Ammon's horn (tissue), 1 donor: ENCODE data around the gene TMEM187.

Source experiments
- DNase-seq: peaks from one replicate; pipeline ENCODE4 v3.0.0-alpha.2; 2016; ENCODE audit warnings: low spot score

TMEM187 gene

GRCh38 chrX:153972368-153973126 lies at the start of gene TMEM187:
Gene TMEM187 (plus strand): TSS chrX:153972754. CDS start chrX:153982063, 9,309 bp downstream.
- DNase-seq = peak; percentile 84

- DNase-seq = peak; percentile 69
These were observed 49.4 kb upstream of the TMEM187 start for GRCh38 chrX:153922932-153923857.

GRCh38 chrX:153924149-153924861 lies 48.2 kb upstream of the TMEM187 start:
- DNase-seq = peak; percentile 54

- DNase-seq = no peak
These were observed 47.2 kb upstream of the TMEM187 start for GRCh38 chrX:153925387-153925738.

GRCh38 chrX:153925739-153926551 lies 46.6 kb upstream of the TMEM187 start, which contains the start of gene ARHGAP4:
Gene ARHGAP4 (minus strand): TSS chrX:153926264. CDS start chrX:153926202, 62 bp downstream.
- DNase-seq = no peak

- no peak for DNase-seq
These were observed 46.0 kb upstream of the TMEM187 start for GRCh38 chrX:153926552-153926857.

GRCh38 chrX:153926858-153927671 lies 45.5 kb upstream of the TMEM187 start:
- peak; percentile 50 for DNase-seq

- DNase-seq = no peak
These were observed 45.0 kb upstream of the TMEM187 start for GRCh38 chrX:153927672-153927921.

- DNase-seq = peak; percentile 96
These were observed 44.4 kb upstream of the TMEM187 start for GRCh38 chrX:153927922-153928760.

- DNase-seq = no peak
These were observed 43.7 kb upstream of the TMEM187 start for GRCh38 chrX:153928846-153929245.

GRCh38 chrX:153929576-153929975 lies 43.0 kb upstream of the TMEM187 start:
- no peak for DNase-seq

GRCh38 chrX:153930011-153930910 lies 42.3 kb upstream of the TMEM187 start:
- DNase-seq = no peak

GRCh38 chrX:153931151-153931550 lies 41.4 kb upstream of the TMEM187 start:
- no peak for DNase-seq

GRCh38 chrX:153931748-153932147 lies 40.8 kb upstream of the TMEM187 start:
- DNase-seq = no peak

GRCh38 chrX:153932220-153932915 lies 40.2 kb upstream of the TMEM187 start:
- no peak for DNase-seq

- no peak for DNase-seq
These were observed 38.8 kb upstream of the TMEM187 start for GRCh38 chrX:153933748-153934147.

GRCh38 chrX:153934148-153934761 lies 38.3 kb upstream of the TMEM187 start:
- DNase-seq = no peak

GRCh38 chrX:153934762-153935325 lies 37.7 kb upstream of the TMEM187 start, which contains the start of gene NAA10:
Gene NAA10 (minus strand): TSS chrX:153935037. CDS start chrX:153934904, 133 bp downstream.
- DNase-seq = peak; percentile 73
